GM06990 (cell line): ENCODE results near the gene CCDC181.

Source experiments
- DNase-seq: peaks from one replicate; pipeline ENCODE4 v3.0.0-alpha.2; 2011; ENCODE audit not compliant: insufficient read length; ENCODE audit errors: extremely low read depth
- H3K27me3 ChIP-seq: replicated peaks from 2 replicates; pipeline ENCODE4 v1.6.0; 2011; ENCODE audit warnings: low read length; ENCODE audit not compliant: control insufficient read depth, insufficient read depth
- H3K36me3 ChIP-seq: 2 replicates; pipeline ENCODE4 v1.5.1; 2011; ENCODE audit warnings: low read length; ENCODE audit not compliant: control insufficient read depth, insufficient read depth
- H3K4me3 ChIP-seq: replicated peaks from 2 replicates; pipeline ENCODE4 v1.5.1; 2011; ENCODE audit warnings: low read depth, mild to moderate bottlenecking, control low read depth, low read length
- CTCF ChIP-seq: IDR thresholded peaks from 2 replicates; pipeline ENCODE4 v1.5.1; 2011; ENCODE audit warnings: low read length, control low read depth, mild to moderate bottlenecking, inconsistent platforms; ENCODE audit not compliant: insufficient read depth, poor library complexity, severe bottlenecking

The CCDC181 gene

GRCh38 chr1:169368406-169368769, 58.9 kb downstream of the CCDC181 start:
- Histone ChIP-seq H3K4me3 (peak overlapping the region; percentile 79), H3K36me3 (no peaks in the 10 kb centered on the region; the same call in 1 of the 2 replicates), H3K27me3 (no peaks in the 10 kb centered on the region)
- TF ChIP-seq CTCF, result no peak
- DNase-seq, result peak; percentile 18

DNA sequence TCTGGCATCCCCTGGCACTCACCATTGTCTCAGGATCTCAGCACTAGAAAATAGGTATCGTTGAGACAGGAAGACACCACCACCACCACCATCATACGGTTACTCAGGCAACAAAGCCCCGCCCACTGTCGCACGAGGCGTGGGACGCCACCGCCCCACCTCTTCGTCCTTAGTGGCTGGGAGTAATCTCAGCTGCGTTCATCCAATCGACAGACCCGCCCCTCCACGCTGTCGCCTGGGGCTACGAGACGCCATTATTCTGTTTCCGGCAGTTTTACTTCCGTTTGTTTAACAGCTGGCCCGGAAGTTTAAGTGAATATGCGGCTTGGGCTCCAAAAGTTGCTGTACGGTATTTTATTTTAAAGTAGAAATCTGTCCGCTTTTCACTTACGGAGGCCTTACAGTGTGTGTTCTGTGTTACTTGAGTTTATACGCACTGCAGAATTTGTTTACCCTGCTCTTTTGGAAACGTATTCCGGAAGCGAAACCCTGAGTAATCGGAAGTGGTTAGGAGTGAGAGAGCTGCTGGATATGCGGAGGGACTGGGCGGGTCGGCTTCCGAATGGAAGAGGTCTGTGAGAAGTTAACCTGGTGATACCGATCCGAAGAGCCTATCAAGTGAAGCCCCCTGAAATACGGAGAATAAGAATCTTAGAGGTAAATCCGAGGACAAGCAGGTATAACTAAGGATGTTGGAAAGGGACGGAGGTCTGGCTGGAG, 59.4 kb downstream of the CCDC181 start, which contains the start of the genes BLZF1 and NME7:
BLZF1 (plus strand) TSS at position 510 of the 720 bp plus-strand sequence. CDS start 1,328 bp downstream, outside the sequence.
NME7 (minus strand) TSS at position 112 of the 720 bp plus-strand sequence; CDS start at position 25, 87 bp downstream.
- Histone ChIP-seq H3K36me3 (no peaks in the 10 kb centered on the region), H3K27me3 (no peaks in the 10 kb centered on the region), H3K4me3 (peak within 1 kb of the TSS; percentile 79)
- peak; percentile 97 for DNase-seq
- no peak for TF ChIP-seq CTCF

- no peak for DNase-seq
- no peak for TF ChIP-seq CTCF
- peak overlapping the region; percentile 79 for H3K4me3 ChIP-seq
- H3K36me3 ChIP-seq, result no peaks in the 10 kb centered on the region
- H3K27me3 ChIP-seq, result no peaks in the 10 kb centered on the region
These were observed 60.1 kb downstream of the CCDC181 start for GRCh38 chr1:169367096-169367685.

GRCh38 chr1:169364948-169365347, 62.3 kb downstream of the CCDC181 start:
- no peak for TF ChIP-seq CTCF
- H3K27me3 ChIP-seq, result no peaks in the 10 kb centered on the region
- no peaks in the 10 kb centered on the region for H3K36me3 ChIP-seq
- H3K4me3 ChIP-seq, result no peak overlapping the region
- DNase-seq, result no peak

- H3K4me3 ChIP-seq, result no peak overlapping the region
- no peak for TF ChIP-seq CTCF
- H3K27me3 ChIP-seq, result no peaks in the 10 kb centered on the region
- H3K36me3 ChIP-seq, result no peaks in the 10 kb centered on the region
- DNase-seq, result peak; percentile 24
These were observed 64.1 kb downstream of the CCDC181 start for GRCh38 chr1:169363046-169363730.
